KOPT-K1 (cell line): ENCODE measurements around the gene TRIM44.

Experiments used
- H3K27ac ChIP-seq: fragments of 200-600 bp; sonication (generic); 2 replicates; pipeline ENCODE4 v1.5.1; 2016; ENCODE audit warnings: antibody characterized with exemption, mild to moderate bottlenecking, low read depth, low read length; ENCODE audit not compliant: poor library complexity, severe bottlenecking
- H3K36me3 ChIP-seq: fragments of 200-600 bp; sonication (generic); 2 replicates; pipeline ENCODE4 v1.5.1; 2017; ENCODE audit warnings: antibody characterized with exemption, mild to moderate bottlenecking, low read length, moderate library complexity; ENCODE audit not compliant: insufficient read depth
- H3K9me3 ChIP-seq: fragments of 200-600 bp; sonication (generic); 2 replicates; pipeline ENCODE4 v1.5.1; 2017; ENCODE audit warnings: antibody characterized with exemption, low read length, mild to moderate bottlenecking; ENCODE audit not compliant: insufficient read depth, poor library complexity, severe bottlenecking

Gene TRIM44

GRCh38 chr11:35791088-35791958, 128.7 kb downstream of the TRIM44 start:
- no peaks in the 10 kb centered on the region for H3K36me3 ChIP-seq
- no peak overlapping the region for H3K27ac ChIP-seq
- no peaks in the 10 kb centered on the region for H3K9me3 ChIP-seq

DNA sequence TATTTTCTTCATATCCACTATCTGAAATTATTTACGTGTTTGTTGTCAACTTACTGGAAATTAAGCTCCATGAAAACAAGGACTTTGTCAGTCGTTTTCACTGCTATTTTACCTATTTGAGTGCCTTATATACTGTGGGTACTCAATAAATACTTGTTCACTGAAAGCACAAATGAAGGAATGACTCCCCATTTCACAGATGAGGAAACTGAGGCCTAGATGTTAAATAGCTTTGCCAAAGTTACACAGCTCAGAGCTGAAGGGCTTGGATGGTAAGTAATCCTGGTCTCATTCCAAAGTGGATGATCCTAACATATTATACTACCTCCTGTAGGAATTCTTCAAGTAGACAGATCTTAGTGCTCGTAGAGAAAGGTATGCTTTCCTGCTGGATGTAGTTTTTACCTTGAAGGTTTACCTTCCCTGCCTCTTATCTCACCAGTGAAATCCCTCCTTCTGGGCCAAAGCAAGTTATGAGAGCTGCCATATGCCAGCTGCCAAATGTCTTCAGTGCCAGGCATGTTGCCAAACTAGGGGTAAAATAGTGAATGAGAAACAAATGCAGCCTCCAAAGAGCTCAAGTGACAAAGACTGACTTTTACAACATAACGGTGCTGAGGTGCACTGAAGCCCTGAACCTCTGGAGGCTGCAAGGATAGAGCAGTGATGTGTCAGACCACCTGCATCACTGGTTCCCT, 129.7 kb downstream of the TRIM44 start:
- no peak overlapping the region for H3K27ac ChIP-seq

GRCh38 chr11:35792846-35793192, 130.2 kb downstream of the TRIM44 start:
- Histone ChIP-seq H3K36me3 (no peaks in the 10 kb centered on the region), H3K9me3 (no peaks in the 10 kb centered on the region), H3K27ac (no peak overlapping the region)

More for the DNA sequence above, 129.7 kb downstream of the TRIM44 start:
- H3K36me3 ChIP-seq: no peaks in the 10 kb centered on the region
- H3K9me3 ChIP-seq: no peaks in the 10 kb centered on the region

DNA sequence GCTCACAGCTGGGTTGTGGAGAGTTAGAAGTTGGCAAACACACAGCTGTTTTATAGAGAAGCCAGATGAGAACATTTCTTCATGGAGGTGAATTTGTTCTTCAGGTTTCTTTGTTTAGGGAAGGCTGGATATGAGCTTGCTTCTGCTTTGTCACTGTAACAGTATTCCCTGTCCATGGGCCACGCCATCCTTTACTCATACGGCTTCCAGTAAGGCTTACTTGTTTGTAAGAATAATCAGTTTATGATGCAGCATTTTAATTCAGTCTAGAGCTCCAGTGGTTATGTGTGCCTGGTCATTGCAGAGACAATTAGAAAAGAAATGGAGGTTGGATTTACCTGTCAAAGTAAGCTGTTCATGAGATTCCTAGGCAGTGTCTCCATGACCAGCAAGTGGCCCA, 131.8 kb downstream of the TRIM44 start:
- Histone ChIP-seq H3K27ac (no peak overlapping the region), H3K9me3 (no peaks in the 10 kb centered on the region), H3K36me3 (no peaks in the 10 kb centered on the region)

- Histone ChIP-seq H3K27ac (no peak overlapping the region), H3K36me3 (no peaks in the 10 kb centered on the region), H3K9me3 (no peaks in the 10 kb centered on the region)
These were observed 132.3 kb downstream of the TRIM44 start for GRCh38 chr11:35794850-35795249.

DNA sequence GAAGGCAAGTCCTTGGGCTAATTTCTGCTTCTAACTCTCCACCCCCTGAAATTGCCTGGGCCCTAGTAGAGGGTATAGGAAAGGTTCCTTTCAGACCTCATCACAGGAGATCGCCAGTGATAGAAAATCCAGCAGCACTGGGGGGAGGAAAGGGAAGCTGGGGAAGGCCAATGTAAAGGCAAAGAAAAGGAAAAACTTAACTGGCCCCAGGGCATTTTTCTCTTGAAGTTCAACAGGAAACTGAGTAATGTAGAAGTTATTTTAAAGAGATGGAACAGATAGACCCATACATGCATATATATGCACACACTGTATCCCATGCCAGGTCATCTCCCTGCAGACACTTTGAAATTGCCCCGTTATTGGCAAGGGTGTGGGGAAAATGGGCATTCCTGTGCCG, 134.0 kb downstream of the TRIM44 start:
- Histone ChIP-seq H3K36me3 (no peaks in the 10 kb centered on the region), H3K27ac (no peak overlapping the region), H3K9me3 (no peaks in the 10 kb centered on the region)

DNA sequence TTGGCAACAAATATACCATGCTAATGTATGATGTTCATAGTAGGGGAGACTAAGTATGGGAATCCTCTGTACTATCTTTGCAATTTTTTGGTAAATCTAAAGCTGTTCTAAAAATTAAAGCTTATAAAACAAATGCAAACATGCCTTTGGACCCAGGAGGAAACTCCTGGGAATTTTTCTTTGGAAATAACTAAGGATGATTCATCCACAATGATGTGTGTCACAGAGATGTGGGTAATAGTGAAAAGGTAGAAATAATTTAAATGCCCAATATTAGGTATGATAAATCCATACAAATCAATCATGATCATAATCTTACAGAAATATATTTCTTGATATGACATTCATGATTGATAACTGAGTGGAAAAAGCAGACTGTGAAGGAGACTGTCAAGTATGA, 135.8 kb downstream of the TRIM44 start:
- H3K36me3 ChIP-seq: no peaks in the 10 kb centered on the region
- no peak overlapping the region for H3K27ac ChIP-seq
- no peaks in the 10 kb centered on the region for H3K9me3 ChIP-seq

- H3K9me3 ChIP-seq: no peaks in the 10 kb centered on the region
These were observed 136.4 kb downstream of the TRIM44 start for GRCh38 chr11:35798983-35799382.

GRCh38 chr11:35799655-35800054, 137.1 kb downstream of the TRIM44 start:
- Histone ChIP-seq H3K27ac (no peak overlapping the region), H3K36me3 (no peaks in the 10 kb centered on the region), H3K9me3 (no peaks in the 10 kb centered on the region)

More at GRCh38 chr11:35798983-35799382, 136.4 kb downstream of the TRIM44 start:
- Histone ChIP-seq H3K27ac (no peak overlapping the region), H3K36me3 (no peaks in the 10 kb centered on the region)

GRCh38 chr11:35800970-35801953, 138.7 kb downstream of the TRIM44 start:
- Histone ChIP-seq H3K36me3 (no peaks in the 10 kb centered on the region), H3K27ac (no peak overlapping the region), H3K9me3 (no peaks in the 10 kb centered on the region)

GRCh38 chr11:35802221-35802620, 139.6 kb downstream of the TRIM44 start:
- Histone ChIP-seq H3K36me3 (no peaks in the 10 kb centered on the region), H3K27ac (no peak overlapping the region), H3K9me3 (no peaks in the 10 kb centered on the region)

DNA sequence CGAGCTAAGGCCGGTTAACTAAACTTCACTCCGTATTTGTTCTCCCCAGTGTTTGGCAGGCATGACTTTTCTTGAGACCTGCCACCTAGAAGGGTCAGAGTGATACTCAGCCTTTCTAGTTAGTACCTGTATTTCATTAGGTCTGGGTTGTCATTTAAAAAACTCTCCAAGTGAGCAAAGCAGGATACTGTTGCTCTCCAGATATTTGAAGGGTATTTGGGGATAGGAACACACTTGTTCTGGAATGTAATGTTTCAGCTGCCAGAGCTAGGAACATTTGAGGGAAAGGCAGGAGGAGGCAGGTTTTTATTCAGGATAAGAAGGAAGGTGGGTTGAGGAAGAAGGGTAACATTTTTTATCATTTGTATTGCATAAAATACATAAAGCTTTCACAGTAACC, 140.1 kb downstream of the TRIM44 start:
- H3K9me3 ChIP-seq: no peaks in the 10 kb centered on the region
- no peaks in the 10 kb centered on the region for H3K36me3 ChIP-seq
- H3K27ac ChIP-seq: no peak overlapping the region

GRCh38 chr11:35803115-35803514, 140.5 kb downstream of the TRIM44 start:
- no peak overlapping the region for H3K27ac ChIP-seq
- H3K36me3 ChIP-seq: no peaks in the 10 kb centered on the region
- H3K9me3 ChIP-seq: no peaks in the 10 kb centered on the region

- Histone ChIP-seq H3K9me3 (no peaks in the 10 kb centered on the region), H3K27ac (no peak overlapping the region), H3K36me3 (no peaks in the 10 kb centered on the region)
These were observed 142.0 kb downstream of the TRIM44 start for GRCh38 chr11:35804451-35805040.
